A549 (cell line): Measurements from ENCODE around the gene AHI1. TPM values are rescaled to one million over a fixed set of nuclear protein-coding genes. Genes with fewer than 3 reads are reported as not detected.

ENCODE experiments used
- ATAC-seq, 2 experiments: fragments of 200-7000 bp in 1 of 2; fragments of >200 bp in 1 of 2; cut with Nextera tagmentation in 1 of 2; cut with Tn5 transposase in 1 of 2; 3 replicates each; pipeline versions ENCODE4 v1.8.0 to v1.9.1; 2018 to 2020; ENCODE audit warnings: mild to moderate bottlenecking in 1 of 2, moderate library complexity in 1 of 2
- CTCF ChIA-PET: fragments of 300-600 bp; sonication (Branson Sonifier 250); formaldehyde crosslinking; extraction: SDS; loops from one replicate; lab custom pipeline; 2021; ENCODE audit warnings: antibody characterized with exemption, inconsistent platforms; lab: Yijun Ruan, JAX
- POLR2A ChIA-PET: fragments of 350-600 bp; formaldehyde crosslinking; extraction: SDS; loops from one replicate; lab custom pipeline; 2021; ENCODE audit warnings: antibody characterized with exemption, inconsistent platforms; lab: Yijun Ruan, JAX
- DNase-seq, 2 experiments: peaks; one replicate each; pipeline versions ENCODE4 v3.0.0 to v3.0.0-alpha.2; 2011 to 2016; ENCODE audit warnings: low read depth in 1 of 2, low spot score in 1 of 2
- FAIRE-seq: peaks from 2 replicates; lab custom pipeline; 2011; peaks lifted over from hg19 to GRCh38; lab: Jason Lieb, UNC
- H3K27ac ChIP-seq, 2 experiments: fragments of >200 bp; sonication (Bioruptor Twin); formaldehyde crosslinking; 3 replicates each; pipeline ENCODE4 v1.5.1; 2016 to 2017
- H3K4me1 ChIP-seq: fragments of >200 bp; sonication (Bioruptor Twin); formaldehyde crosslinking; 3 replicates; pipeline ENCODE4 v1.6.1; 2016
- H3K4me2 ChIP-seq: fragments of >200 bp; sonication (Bioruptor Twin); formaldehyde crosslinking; 3 replicates; pipeline ENCODE4 v1.6.1; 2016
- H3K4me3 ChIP-seq: fragments of >200 bp; sonication (Bioruptor Twin); formaldehyde crosslinking; 3 replicates; pipeline ENCODE4 v1.5.1; 2016
- H3K9me3 ChIP-seq: fragments of >200 bp; sonication (Bioruptor Twin); formaldehyde crosslinking; 3 replicates; pipeline ENCODE4 v1.6.1; 2016
- ATOH8 ChIP-seq: fragments of 250-450 bp; sonication (Bioruptor Pico); IDR thresholded peaks from 2 replicates; pipeline ENCODE4 v1.5.0; 2020; ENCODE audit warnings: low read depth, mild to moderate bottlenecking, moderate library complexity
- CBX2 ChIP-seq: fragments of 200-600 bp; sonication (generic); IDR thresholded peaks from 2 replicates; pipeline ENCODE4 v1.6.1; 2016; ENCODE audit warnings: low read depth, mild to moderate bottlenecking, borderline replicate concordance
- EP300 ChIP-seq, 2 experiments: fragments of >200 bp; sonication (Bioruptor Twin); formaldehyde crosslinking; IDR thresholded peaks; 2 replicates in 1 of 2; 3 replicates in 1 of 2; pipeline ENCODE4 v1.6.1; 2016 to 2017
- FOSL2 ChIP-seq, 2 experiments: fragments of 450-650 bp in 1 of 2; fragments of >200 bp in 1 of 2; sonication (Bioruptor Twin) in 1 of 2; formaldehyde crosslinking; IDR thresholded peaks; 2 replicates each; pipeline versions ENCODE4 v1.5.0 to v1.6.1; 2016 to 2020; ENCODE audit warnings: mild to moderate bottlenecking in 1 of 2, moderate library complexity in 1 of 2
- GATA3 ChIP-seq: IDR thresholded peaks from 2 replicates; pipeline ENCODE4 v1.6.1; 2012; ENCODE audit warnings: borderline replicate concordance
- HDAC2 ChIP-seq: fragments of 200-600 bp; sonication (generic); IDR thresholded peaks from 2 replicates; pipeline ENCODE4 v1.6.1; 2016
- HEYL ChIP-seq: fragments of 250-450 bp; sonication (Bioruptor Pico); IDR thresholded peaks from 2 replicates; pipeline ENCODE4 v1.8.0; 2021; ENCODE audit warnings: mild to moderate bottlenecking, moderate library complexity
- HOXA7 ChIP-seq: fragments of 250-450 bp; sonication (Bioruptor Pico); IDR thresholded peaks from 2 replicates; pipeline ENCODE4 v1.5.0; 2020; ENCODE audit warnings: mild to moderate bottlenecking, moderate library complexity
- JUNB ChIP-seq: fragments of >200 bp; sonication (Bioruptor Twin); formaldehyde crosslinking; IDR thresholded peaks from 2 replicates; pipeline ENCODE4 v1.6.1; 2016
- MAFK ChIP-seq: fragments of 450-650 bp; IDR thresholded peaks from 2 replicates; pipeline ENCODE4 v1.6.1; 2014; ENCODE audit not compliant: partially characterized antibody
- MAZ ChIP-seq: fragments of 150-350 bp; IDR thresholded peaks from 2 replicates; pipeline ENCODE4 v1.6.1; 2014; ENCODE audit warnings: antibody characterized with exemption, low read depth, low read length, borderline replicate concordance
- MYC ChIP-seq: IDR thresholded peaks from 2 replicates; pipeline ENCODE4 v1.6.1; 2012; ENCODE audit warnings: mild to moderate bottlenecking, inconsistent platforms, low read length, improper control_type of control experiment, borderline replicate concordance
- NPAS2 ChIP-seq: fragments of 250-450 bp; sonication (Bioruptor Pico); IDR thresholded peaks from 2 replicates; pipeline ENCODE4 v1.8.0; 2022; ENCODE audit warnings: mild to moderate bottlenecking, moderate library complexity, borderline replicate concordance
- PBX3 ChIP-seq: IDR thresholded peaks from 2 replicates; pipeline ENCODE4 v1.6.1; 2012
- PHF8 ChIP-seq: fragments of 200-600 bp; sonication (generic); IDR thresholded peaks from 2 replicates; pipeline ENCODE4 v1.6.1; 2016; ENCODE audit warnings: low read depth, mild to moderate bottlenecking, antibody characterized with exemption, moderate library complexity, borderline replicate concordance
- RAD21 ChIP-seq, 2 experiments: fragments of >200 bp in 1 of 2; sonication (Bioruptor Twin) in 1 of 2; formaldehyde crosslinking in 1 of 2; IDR thresholded peaks in 1 of 2; conservative IDR thresholded peaks in 1 of 2; 2 replicates in 1 of 2; 3 replicates in 1 of 2; pipeline ENCODE4 v1.6.1; 2012 to 2018; ENCODE audit warnings: inconsistent platforms in 1 of 2
- RARB ChIP-seq: fragments of 250-450 bp; sonication (Bioruptor Pico); IDR thresholded peaks from 2 replicates; pipeline ENCODE4 v1.8.0; 2021; ENCODE audit warnings: mild to moderate bottlenecking, moderate library complexity
- RCOR1 ChIP-seq: fragments of 150-350 bp; IDR thresholded peaks from 2 replicates; pipeline ENCODE4 v1.6.1; 2014; ENCODE audit warnings: antibody characterized with exemption, low read length, low read depth
- REST ChIP-seq: fragments of 200-600 bp; sonication (generic); IDR thresholded peaks from 2 replicates; pipeline ENCODE4 v1.6.1; 2016; ENCODE audit warnings: antibody characterized with exemption, mild to moderate bottlenecking, moderate library complexity
- TFCP2L1 ChIP-seq: fragments of 250-450 bp; sonication (Bioruptor Pico); IDR thresholded peaks from 2 replicates; pipeline ENCODE4 v1.5.0; 2021; ENCODE audit warnings: mild to moderate bottlenecking
- ZC3H11A ChIP-seq: fragments of 450-650 bp; IDR thresholded peaks from 2 replicates; pipeline ENCODE4 v1.6.1; 2014; ENCODE audit warnings: antibody characterized with exemption, mild to moderate bottlenecking
- WGBS: methylation state at CpG from one replicate; pipeline ENCODE4 v1.1.6; 2017; ENCODE audit errors: missing lambda C conversion rate; 5-methylcytosine and 5-hydroxymethylcytosine counted together
- polyA plus RNA-seq, 4 experiments: library from polyadenylated mRNA; depleted of rRNA in 3 of 4; stranded (reverse); fragments of >200 nt; fragmentation: RNase III in 1 of 4; extraction: RNeasy Plus Mini Kit Qiagen cat#74134 plus additional on column Dnase treatment in 1 of 4; gene quantifications; 2 replicates in 3 of 4; 3 replicates in 1 of 4; pipeline ENCODE4 v1.2.3, GENCODE V29; 2011 to 2017

The AHI1 gene
- polyA plus RNA-seq, 2 of the 4 experiments (the other 2 are of a cell fraction) = 24.7 to 50.8 TPM

GRCh38 chr6:135319819-135320218 lies 177.7 kb downstream of the AHI1 start:
- no peaks in the 10 kb centered on the region for H3K9me3 ChIP-seq
- POLR2A ChIA-PET = no interaction called here
- CTCF ChIA-PET = no interaction called here
- DNase-seq (no peak), FAIRE-seq (no peak), ATAC-seq (no peak)
- 87% methylated on average over 2 of the region's 2 CpGs for WGBS
- no peak overlapping the region for H3K4me3 ChIP-seq
- no peak overlapping the region for H3K27ac ChIP-seq
- H3K4me2 ChIP-seq = no peak overlapping the region
- TF ChIP-seq MYC = no peak
- no peak for TF ChIP-seq RARB (CRISPR knock-in tag)
- TF ChIP-seq RAD21 (conservative IDR thresholded peaks at IDR 0.05 in 1 of 2, IDR thresholded peaks at IDR 0.05 in 1 of 2) = no peak
- no peaks in the 10 kb centered on the region for H3K4me1 ChIP-seq

GRCh38 chr6:135318738-135319469 lies 178.6 kb downstream of the AHI1 start:
- no peak for DNase-seq
- CTCF ChIA-PET = no interaction called here
- Histone ChIP-seq H3K4me2 (no peak overlapping the region), H3K4me1 (no peaks in the 10 kb centered on the region), H3K4me3 (no peak overlapping the region), H3K27ac (no peak overlapping the region), H3K9me3 (no peaks in the 10 kb centered on the region)
- no peak for FAIRE-seq
- 93% methylated on average over 8 of the region's 8 CpGs for WGBS
- ATAC-seq = no peak
- POLR2A ChIA-PET = no interaction called here
- TF ChIP-seq ZC3H11A (no peak), GATA3 (no peak), REST (no peak), EP300 (IDR thresholded peaks at IDR 0.05) (no peak), MAZ (no peak), JUNB (no peak), MAFK (no peak), HDAC2 (no peak), PBX3 (no peak), FOSL2 (IDR thresholded peaks at IDR 0.05) (no peak), FOSL2 (CRISPR knock-in tag; IDR thresholded peaks at IDR 0.05) (no peak), RCOR1 (no peak), HOXA7 (CRISPR knock-in tag) (no peak), CBX2 (no peak), HEYL (CRISPR knock-in tag) (no peak)

GRCh38 chr6:135314543-135314942 lies 183.0 kb downstream of the AHI1 start:
- TF ChIP-seq FOSL2 (IDR thresholded peaks at IDR 0.05) = no peak
- no peak for TF ChIP-seq FOSL2 (CRISPR knock-in tag; IDR thresholded peaks at IDR 0.05)
- no peak for TF ChIP-seq PHF8
- TF ChIP-seq ATOH8 = no peak
- no peak for TF ChIP-seq ZC3H11A
- no peak for TF ChIP-seq TFCP2L1 (CRISPR knock-in tag)
- TF ChIP-seq MAFK = no peak
- no peak for TF ChIP-seq NPAS2 (CRISPR knock-in tag)
- 86% methylated on average over 1 of the region's 1 CpG for WGBS
- no peak overlapping the region for H3K4me3 ChIP-seq
- ChIA-PET POLR2A (no interaction called here), CTCF (no interaction called here)
- no peak overlapping the region for H3K4me2 ChIP-seq
- DNase-seq (no peak), FAIRE-seq (no peak), ATAC-seq (no peak)
- no peak overlapping the region for H3K27ac ChIP-seq
- no peaks in the 10 kb centered on the region for H3K9me3 ChIP-seq
- H3K4me1 ChIP-seq = no peaks in the 10 kb centered on the region
